Measurements from ENCODE around the gene DEF6.

DEF6 gene

GRCh38 chr6:35360349-35361138, 62.9 kb downstream of the DEF6 start:
- TF ChIP-seq CTCF (IDR thresholded peaks at IDR 0.05; ENCODE audit: insufficient read depth, missing control alignments) = no peak
- FAIRE-seq = no peak
- no peak for DNase-seq (ENCODE audit: insufficient read length, low spot score)

GRCh38 chr6:35362200-35362599, 64.6 kb downstream of the DEF6 start:
- no peak for TF ChIP-seq CTCF (IDR thresholded peaks at IDR 0.05; ENCODE audit: insufficient read depth, missing control alignments)
- DNase-seq (ENCODE audit: insufficient read length, low spot score) (no peak), FAIRE-seq (no peak)

GRCh38 chr6:35363293-35363750, 65.7 kb downstream of the DEF6 start:
- DNase-seq (ENCODE audit: insufficient read length, low spot score) (no peak), FAIRE-seq (no peak)
- no peak for TF ChIP-seq CTCF (IDR thresholded peaks at IDR 0.05; ENCODE audit: insufficient read depth, missing control alignments)

- no peak for TF ChIP-seq CTCF (IDR thresholded peaks at IDR 0.05; ENCODE audit: insufficient read depth, missing control alignments)
- FAIRE-seq (no peak), DNase-seq (ENCODE audit: insufficient read length, low spot score) (no peak)
Observed at GRCh38 chr6:35365594-35366203, 68.1 kb downstream of the DEF6 start.

- no peak for TF ChIP-seq CTCF (IDR thresholded peaks at IDR 0.05; ENCODE audit: insufficient read depth, missing control alignments)
- FAIRE-seq (no peak), DNase-seq (ENCODE audit: insufficient read length, low spot score) (no peak)
Observed at GRCh38 chr6:35366204-35366596, 68.6 kb downstream of the DEF6 start.

GRCh38 chr6:35367646-35368037, 70.0 kb downstream of the DEF6 start:
- TF ChIP-seq CTCF (IDR thresholded peaks at IDR 0.05; ENCODE audit: insufficient read depth, missing control alignments) = no peak
- FAIRE-seq = no peak
- DNase-seq (ENCODE audit: insufficient read length, low spot score) = no peak

All from D721Med (cell line).